ENCODE measurements around the gene HNRNPAB. TPM values are rescaled to one million over a fixed set of nuclear protein-coding genes. Genes with fewer than 3 reads are reported as not detected.

The HNRNPAB gene
- total and polyA plus RNA-seq, 9 of the 15 experiments (the other 6 are each of a cell fraction or from before 2014, with no cell fraction given) = 34.6 to 425 (median 236) TPM

DNA sequence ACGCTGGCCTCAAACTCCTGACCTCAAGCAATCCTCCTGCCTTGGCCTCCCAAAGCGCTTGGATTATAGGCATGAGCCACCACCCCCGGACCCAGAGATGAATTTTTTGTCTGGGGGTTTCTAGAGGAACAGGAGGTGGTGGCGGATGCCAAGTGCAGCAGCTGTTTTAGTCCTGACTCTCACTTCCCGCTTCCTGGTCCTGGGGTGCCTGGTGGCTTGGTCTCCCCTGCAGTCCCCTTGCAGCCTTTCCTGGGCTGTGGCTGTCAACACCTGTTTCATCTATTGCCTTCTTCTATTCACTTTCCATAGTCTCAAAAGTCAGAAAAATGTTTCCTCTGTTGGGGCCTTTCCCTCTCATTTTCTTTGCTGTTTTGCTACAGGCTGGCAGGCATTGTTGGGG, 44.2 kb upstream of the HNRNPAB start:
- ATAC-seq = no peak
- no peak for FAIRE-seq
- TF ChIP-seq, protein P1, sequence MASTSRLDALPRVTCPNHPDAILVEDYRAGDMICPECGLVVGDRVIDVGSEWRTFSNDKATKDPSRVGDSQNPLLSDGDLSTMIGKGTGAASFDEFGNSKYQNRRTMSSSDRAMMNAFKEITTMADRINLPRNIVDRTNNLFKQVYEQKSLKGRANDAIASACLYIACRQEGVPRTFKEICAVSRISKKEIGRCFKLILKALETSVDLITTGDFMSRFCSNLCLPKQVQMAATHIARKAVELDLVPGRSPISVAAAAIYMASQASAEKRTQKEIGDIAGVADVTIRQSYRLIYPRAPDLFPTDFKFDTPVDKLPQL (IDR thresholded peaks at IDR 0.05; ENCODE audit: extremely low read depth, insufficient read length) = no peak
- TF ChIP-seq KAT7 (CRISPR knock-in tag; IDR thresholded peaks at IDR 0.05; ENCODE audit: borderline replicate concordance) = no peak
- TF ChIP-seq SAFB2 (IDR thresholded peaks at IDR 0.05; ENCODE audit: borderline replicate concordance, low read depth, low read length, severe bottlenecking) = no peak
- no peak for TF ChIP-seq ZNF143 (CRISPR knock-in tag; IDR thresholded peaks at IDR 0.05)
- no peak for TF ChIP-seq PCBP2 (IDR thresholded peaks at IDR 0.05; ENCODE audit: low read depth, low read length, poor library complexity, severe bottlenecking)
- TF ChIP-seq BACH1 (tag; IDR thresholded peaks at IDR 0.05) = no peak
- no peak for TF ChIP-seq ZNF175 (CRISPR knock-in tag; IDR thresholded peaks at IDR 0.05; ENCODE audit: low read depth)
- no peak for TF ChIP-seq ILF3 (IDR thresholded peaks at IDR 0.05; ENCODE audit: borderline replicate concordance)
- no peak for TF ChIP-seq YBX1 (IDR thresholded peaks at IDR 0.05)
- TF ChIP-seq ZNF436 (CRISPR knock-in tag; IDR thresholded peaks at IDR 0.05) = no peak
- no peak for TF ChIP-seq CBFA2T2 (conservative IDR thresholded peaks at IDR 0.05)
- no peak for TF ChIP-seq ZNF140 (CRISPR knock-in tag; IDR thresholded peaks at IDR 0.05)
- no peak for TF ChIP-seq MEF2A (IDR thresholded peaks at IDR 0.05; ENCODE audit: control insufficient read depth, low read depth, low read length)
- no peak for TF ChIP-seq KAT8 (IDR thresholded peaks at IDR 0.05; ENCODE audit: low read depth)
- no peak for TF ChIP-seq RBM15 (IDR thresholded peaks at IDR 0.05; ENCODE audit: insufficient read depth, low read length)
- TF ChIP-seq HNRNPLL (IDR thresholded peaks at IDR 0.05; ENCODE audit: low read depth, low read length, poor library complexity, severe bottlenecking) = no peak
- no peak for TF ChIP-seq MCM2 (IDR thresholded peaks at IDR 0.05; ENCODE audit: low read depth)
- TF ChIP-seq, protein P2, sequence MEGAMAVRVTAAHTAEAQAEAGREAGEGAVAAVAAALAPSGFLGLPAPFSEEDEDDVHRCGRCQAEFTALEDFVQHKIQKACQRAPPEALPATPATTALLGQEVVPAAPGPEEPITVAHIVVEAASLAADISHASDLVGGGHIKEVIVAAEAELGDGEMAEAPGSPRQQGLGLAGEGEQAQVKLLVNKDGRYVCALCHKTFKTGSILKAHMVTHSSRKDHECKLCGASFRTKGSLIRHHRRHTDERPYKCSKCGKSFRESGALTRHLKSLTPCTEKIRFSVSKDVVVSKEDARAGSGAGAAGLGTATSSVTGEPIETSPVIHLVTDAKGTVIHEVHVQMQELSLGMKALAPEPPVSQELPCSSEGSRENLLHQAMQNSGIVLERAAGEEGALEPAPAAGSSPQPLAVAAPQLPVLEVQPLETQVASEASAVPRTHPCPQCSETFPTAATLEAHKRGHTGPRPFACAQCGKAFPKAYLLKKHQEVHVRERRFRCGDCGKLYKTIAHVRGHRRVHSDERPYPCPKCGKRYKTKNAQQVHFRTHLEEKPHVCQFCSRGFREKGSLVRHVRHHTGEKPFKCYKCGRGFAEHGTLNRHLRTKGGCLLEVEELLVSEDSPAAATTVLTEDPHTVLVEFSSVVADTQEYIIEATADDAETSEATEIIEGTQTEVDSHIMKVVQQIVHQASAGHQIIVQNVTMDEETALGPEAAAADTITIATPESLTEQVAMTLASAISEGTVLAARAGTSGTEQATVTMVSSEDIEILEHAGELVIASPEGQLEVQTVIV (CRISPR knock-in tag; IDR thresholded peaks at IDR 0.05; ENCODE audit: borderline replicate concordance) = no peak
- TF ChIP-seq PHF21A (IDR thresholded peaks at IDR 0.05; ENCODE audit: borderline replicate concordance, low read depth) = no peak
- TF ChIP-seq SIN3B (IDR thresholded peaks at IDR 0.05; ENCODE audit: low read depth) = no peak
- H3K9me3 ChIP-seq (replicated peaks; ENCODE audit: control insufficient read depth, insufficient read depth, low read depth, low read length) = no peaks in the 10 kb centered on the region
- WGBS (ENCODE audit: insufficient coverage, low coverage, missing lambda C conversion rate) = 49% methylated on average over 5 of the region's 5 CpGs
- ChIA-PET POLR2A (interaction anchor here (0.9 kb wide), 1 partner anchor 86 kb away, joined by 3 read pairs; no protein-coding TSS in a partner anchor), CTCF (ENCODE audit: low intra/inter-chr PET ratio) (no interaction called here)
- H3K36me3 ChIP-seq (ENCODE audit: control insufficient read depth, insufficient read depth, low read length) = no peaks in the 10 kb centered on the region
- intact Hi-C loops (cut with micrococcal nuclease) (loop anchor here (10.0 kb wide), 1 partner anchor 165 kb away; the partner anchor contains the start of gene PROP1), in situ Hi-C loops (cut with MboI) (no loop called here)
- no peak overlapping the region for H3K27ac ChIP-seq (ENCODE audit: extremely low read depth, low read depth, low read length)
- H3K4me1 ChIP-seq (replicated peaks in 1 of 2; ENCODE audit: control insufficient read depth in 2 of 2, insufficient read depth in 2 of 2, low read length in 2 of 2) = peaks cover 3 to 9% of the 10 kb centered on the region in 2 experiments; a peak in 3 of 5 replicates
- BruUV-seq (replicated peaks) = no TSS peak
- H2AFZ ChIP-seq (ENCODE audit: low read depth, low read length) = no peak overlapping the region
- H3K27me3 ChIP-seq (ENCODE audit: control insufficient read depth in 2 of 2, insufficient read depth in 2 of 2, low read length in 2 of 2) = peaks cover 3 to 8% of the 10 kb centered on the region in 2 experiments; a peak in 1 of 5 replicates
- no peak overlapping the region for H3K4me3 ChIP-seq
- no peak overlapping the region for H3K4me2 ChIP-seq (ENCODE audit: insufficient read depth, low read length)
- no peaks in the 10 kb centered on the region for H4K20me1 ChIP-seq (replicated peaks; ENCODE audit: control insufficient read depth, insufficient read depth, low read length)
- H3K9me1 ChIP-seq (ENCODE audit: control insufficient read depth, insufficient read depth, low read length) = no peaks in the 10 kb centered on the region
- no peak for DNase-seq (ENCODE audit: extremely low read depth in 1 of 4, low spot score in 3 of 4)
- no peaks in the 10 kb centered on the region for H3K79me2 ChIP-seq (ENCODE audit: control insufficient read depth, insufficient read depth, low read length)
- no peak overlapping the region for H3K9ac ChIP-seq (ENCODE audit: insufficient read depth in 1 of 2, low read depth in 2 of 2, low read length in 2 of 2)

Measured in K562 (cell line).